Upper lobe of left lung (tissue), 4 donors: Measurements from ENCODE around the gene MACROD2.

ENCODE experiments used
- EP300 ChIP-seq, 4 donors: sonication (generic); formaldehyde crosslinking; IDR thresholded peaks; one replicate each; pipeline ENCODE4 v1.5.1; 2017; ENCODE audit warnings: antibody characterized with exemption in 4 of 4, control low read depth in 2 of 4
- POLR2A ChIP-seq, 4 donors: fragments of 450-650 bp; IDR thresholded peaks; one replicate each; pipeline ENCODE4 v1.5.1; 2016 to 2017; ENCODE audit warnings: antibody characterized with exemption in 4 of 4, mild to moderate bottlenecking in 2 of 4
- POLR2AphosphoS5 ChIP-seq, 2 donors: sonication (generic); formaldehyde crosslinking; IDR thresholded peaks; one replicate each; pipeline ENCODE4 v1.5.1; 2017; ENCODE audit warnings: antibody characterized with exemption in 2 of 2
- TF ChIP-seq, protein P1 (sequence below), 6 experiments: fragments of 450-650 bp in 4 of 6; fragments of 200-600 bp in 2 of 6; sonication (generic) in 2 of 6; IDR thresholded peaks; one replicate each; pipeline ENCODE4 v1.5.1; 2016 to 2019; ENCODE audit warnings: antibody characterized with exemption in 6 of 6

- TF ChIP-seq, protein P1, sequence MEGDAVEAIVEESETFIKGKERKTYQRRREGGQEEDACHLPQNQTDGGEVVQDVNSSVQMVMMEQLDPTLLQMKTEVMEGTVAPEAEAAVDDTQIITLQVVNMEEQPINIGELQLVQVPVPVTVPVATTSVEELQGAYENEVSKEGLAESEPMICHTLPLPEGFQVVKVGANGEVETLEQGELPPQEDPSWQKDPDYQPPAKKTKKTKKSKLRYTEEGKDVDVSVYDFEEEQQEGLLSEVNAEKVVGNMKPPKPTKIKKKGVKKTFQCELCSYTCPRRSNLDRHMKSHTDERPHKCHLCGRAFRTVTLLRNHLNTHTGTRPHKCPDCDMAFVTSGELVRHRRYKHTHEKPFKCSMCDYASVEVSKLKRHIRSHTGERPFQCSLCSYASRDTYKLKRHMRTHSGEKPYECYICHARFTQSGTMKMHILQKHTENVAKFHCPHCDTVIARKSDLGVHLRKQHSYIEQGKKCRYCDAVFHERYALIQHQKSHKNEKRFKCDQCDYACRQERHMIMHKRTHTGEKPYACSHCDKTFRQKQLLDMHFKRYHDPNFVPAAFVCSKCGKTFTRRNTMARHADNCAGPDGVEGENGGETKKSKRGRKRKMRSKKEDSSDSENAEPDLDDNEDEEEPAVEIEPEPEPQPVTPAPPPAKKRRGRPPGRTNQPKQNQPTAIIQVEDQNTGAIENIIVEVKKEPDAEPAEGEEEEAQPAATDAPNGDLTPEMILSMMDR (IDR thresholded peaks at IDR 0.05): no peak
- TF ChIP-seq POLR2AphosphoS5 (IDR thresholded peaks at IDR 0.05): no peak
- no peak for TF ChIP-seq POLR2A (IDR thresholded peaks at IDR 0.05)
- no peak for TF ChIP-seq EP300 (IDR thresholded peaks at IDR 0.05)
Observed at GRCh38 chr20:15895560-15896084, 1900.3 kb downstream of the MACROD2 start.
